Fibroblast of gingiva (primary cell): ENCODE results near the gene CARD6.
"Not testable (repeated sequence)": the region's sequence is repeated elsewhere in the genome, so short reads cannot be mapped to it uniquely, and the experiment has no call there.

Experiments
- DNase-seq: peaks from one replicate; pipeline ENCODE4 v3.0.0-alpha.2; 2011; ENCODE audit warnings: low read depth

The CARD6 gene

GRCh38 chr5:40873286-40873880 is 32.2 kb downstream of the CARD6 start:
- no peak for DNase-seq

- DNase-seq: no peak
Measured at GRCh38 chr5:40875958-40876357, 34.8 kb downstream of the CARD6 start.

GRCh38 chr5:40877371-40877988 is 36.3 kb downstream of the CARD6 start:
- DNase-seq: no peak

- DNase-seq: peak; percentile 14
Measured at GRCh38 chr5:40879163-40879942, 38.2 kb downstream of the CARD6 start.

GRCh38 chr5:40882291-40882690 is 41.1 kb downstream of the CARD6 start:
- no peak for DNase-seq

- not testable (repeated sequence) for DNase-seq
Measured at GRCh38 chr5:40883051-40883450, 41.9 kb downstream of the CARD6 start.

- not testable (repeated sequence) for DNase-seq
Measured at GRCh38 chr5:40895440-40896425, 54.6 kb downstream of the CARD6 start.

GRCh38 chr5:40904205-40904993 is 63.2 kb downstream of the CARD6 start:
- DNase-seq: peak; percentile 77

- no peak for DNase-seq
Measured at GRCh38 chr5:40904994-40905306, 63.8 kb downstream of the CARD6 start.

GRCh38 chr5:40906351-40906751 is 65.2 kb downstream of the CARD6 start:
- no peak for DNase-seq

GRCh38 chr5:40909264-40909663 is 68.1 kb downstream of the CARD6 start, which contains the start of gene C7:
C7 (plus strand) TSS chr5:40909497; CDS start chr5:40909611, 114 bp downstream.
- DNase-seq: no peak

GRCh38 chr5:40909723-40910122 is 68.6 kb downstream of the CARD6 start:
- DNase-seq: no peak
